ENCODE results near the gene NSUN2. TPM values are rescaled to one million over a fixed set of nuclear protein-coding genes. Genes with fewer than 3 reads are reported as not detected.

Gene NSUN2
- total and polyA plus RNA-seq, 2 of the 4 experiments (the other 2 are of a cell fraction): 51.1 to 61.1 TPM

DNA sequence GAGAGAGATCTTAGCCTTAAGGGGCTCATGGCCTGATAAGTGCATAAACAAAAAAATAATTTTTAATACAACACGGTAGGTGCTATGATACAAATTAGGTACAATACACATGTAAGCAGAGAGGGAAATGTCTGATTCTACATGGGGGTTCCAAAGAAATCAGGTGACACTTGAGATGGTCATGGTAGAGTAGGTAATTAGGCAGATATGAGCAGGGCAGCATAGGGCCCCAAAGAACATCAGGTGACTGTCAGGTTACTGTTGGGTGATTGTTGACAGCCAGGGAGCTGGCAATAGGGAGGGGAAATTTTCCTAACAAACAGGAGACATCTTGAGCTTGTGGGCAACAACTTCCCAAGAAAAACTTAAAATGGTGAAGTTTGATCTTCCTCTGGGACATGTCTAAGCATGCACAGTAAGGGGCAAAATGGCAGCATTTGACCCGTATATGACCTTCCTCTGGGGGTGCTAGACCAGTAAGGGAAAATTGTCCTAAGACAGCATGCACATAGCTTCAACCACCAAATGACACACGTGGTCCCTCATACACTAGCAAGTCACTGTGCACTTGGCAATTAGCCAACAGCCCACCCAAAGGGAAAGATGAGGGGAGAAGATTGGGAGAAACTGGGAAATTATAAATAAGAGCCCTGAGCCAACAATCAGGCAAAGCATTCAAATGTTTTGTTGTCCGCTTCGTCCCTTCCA is 43.1 kb upstream of the NSUN2 start:
- H4K8ac ChIP-seq (ENCODE audit: low read depth in 2 of 2, low read length in 2 of 2): no peak overlapping the region
- peaks cover 2% of the 10 kb centered on the region; the same call in 1 of the 2 replicates for H3K36me3 ChIP-seq (ENCODE audit: control insufficient read depth, insufficient read depth, low read length)
- DNase-seq: no peak
- H2AFZ ChIP-seq (replicated peaks; ENCODE audit: low read length, poor library complexity): no peak overlapping the region
- no peak overlapping the region for H2BK5ac ChIP-seq (ENCODE audit: low read depth, low read length, poor library complexity, severe bottlenecking)
- no peaks in the 10 kb centered on the region for H3K9me3 ChIP-seq (ENCODE audit: control insufficient read depth, insufficient read depth, low read length)
- no peak overlapping the region for H3K23ac ChIP-seq (ENCODE audit: low read depth, low read length)
- no peaks in the 10 kb centered on the region; the same call in 1 of the 2 replicates for H3K4me1 ChIP-seq (ENCODE audit: control insufficient read depth, insufficient read depth, low read length)
- H3K18ac ChIP-seq (ENCODE audit: low read depth, low read length): no peak overlapping the region
- no peak overlapping the region for H3K56ac ChIP-seq (ENCODE audit: extremely low read depth, insufficient read depth, low read length)
- ChIA-PET CTCF (no interaction called here), POLR2A (ENCODE audit: unreplicated experiment) (no interaction called here)
- dilution Hi-C loops (cut with HindIII; ENCODE audit: low sequenced_read_pairs, unreplicated experiment) (no loop called here), in situ Hi-C loops (cut with MboI; ENCODE audit: low sequenced_read_pairs) (no loop called here), intact Hi-C loops (cut with micrococcal nuclease) (no loop called here)
- H3K9me1 ChIP-seq (ENCODE audit: insufficient read depth, low read length): no peaks in the 10 kb centered on the region
- no peak for TF ChIP-seq RCOR1 (IDR thresholded peaks at IDR 0.05; ENCODE audit: insufficient replicate concordance, low read length)
- TF ChIP-seq POLR2A (IDR thresholded peaks at IDR 0.05; ENCODE audit: low read depth, low read length): no peak
- TF ChIP-seq, protein P1, sequence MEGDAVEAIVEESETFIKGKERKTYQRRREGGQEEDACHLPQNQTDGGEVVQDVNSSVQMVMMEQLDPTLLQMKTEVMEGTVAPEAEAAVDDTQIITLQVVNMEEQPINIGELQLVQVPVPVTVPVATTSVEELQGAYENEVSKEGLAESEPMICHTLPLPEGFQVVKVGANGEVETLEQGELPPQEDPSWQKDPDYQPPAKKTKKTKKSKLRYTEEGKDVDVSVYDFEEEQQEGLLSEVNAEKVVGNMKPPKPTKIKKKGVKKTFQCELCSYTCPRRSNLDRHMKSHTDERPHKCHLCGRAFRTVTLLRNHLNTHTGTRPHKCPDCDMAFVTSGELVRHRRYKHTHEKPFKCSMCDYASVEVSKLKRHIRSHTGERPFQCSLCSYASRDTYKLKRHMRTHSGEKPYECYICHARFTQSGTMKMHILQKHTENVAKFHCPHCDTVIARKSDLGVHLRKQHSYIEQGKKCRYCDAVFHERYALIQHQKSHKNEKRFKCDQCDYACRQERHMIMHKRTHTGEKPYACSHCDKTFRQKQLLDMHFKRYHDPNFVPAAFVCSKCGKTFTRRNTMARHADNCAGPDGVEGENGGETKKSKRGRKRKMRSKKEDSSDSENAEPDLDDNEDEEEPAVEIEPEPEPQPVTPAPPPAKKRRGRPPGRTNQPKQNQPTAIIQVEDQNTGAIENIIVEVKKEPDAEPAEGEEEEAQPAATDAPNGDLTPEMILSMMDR (conservative IDR thresholded peaks at IDR 0.05; ENCODE audit: low read depth, low read length): no peak
- TF ChIP-seq MXI1 (IDR thresholded peaks at IDR 0.05; ENCODE audit: borderline replicate concordance, low read depth, low read length): no peak
- no peak overlapping the region for H3K9ac ChIP-seq (ENCODE audit: low read depth, low read length)
- H2BK15ac ChIP-seq (ENCODE audit: low read depth, low read length): no peak overlapping the region
- H2AK9ac ChIP-seq (replicated peaks; ENCODE audit: low read depth, low read length, poor library complexity): no peak overlapping the region
- no peak overlapping the region for H4K5ac ChIP-seq (ENCODE audit: low read depth, low read length)
- H4K91ac ChIP-seq (ENCODE audit: insufficient read depth, low read depth, low read length): no peak overlapping the region
- BruUV-seq (replicated peaks): no TSS peak
- no CpG with 5 or more reads among the region's 5 CpGs for WGBS, 2 experiments (ENCODE audit: extremely low coverage in 2 of 2, insufficient read length in 1 of 2)
- no peak overlapping the region for H2BK120ac ChIP-seq (ENCODE audit: low read depth, low read length)
- no peaks in the 10 kb centered on the region for H4K20me1 ChIP-seq (ENCODE audit: insufficient read depth, low read length)
- H3K27me3 ChIP-seq (ENCODE audit: control insufficient read depth, insufficient read depth, low read length): no peaks in the 10 kb centered on the region
- no peak overlapping the region for H3K4ac ChIP-seq (ENCODE audit: low read depth, low read length)
- no peaks in the 10 kb centered on the region for H3K79me1 ChIP-seq (ENCODE audit: low read depth in 1 of 2, low read length in 2 of 2)
- no peak for ATAC-seq (ENCODE audit: low read depth)
- H3K4me2 ChIP-seq (ENCODE audit: low read depth, low read length): no peak overlapping the region
- no peak overlapping the region for H3K27ac ChIP-seq (ENCODE audit: insufficient read depth, low read length)
- H2BK20ac ChIP-seq (ENCODE audit: low read depth, low read length): no peak overlapping the region
- H2AK5ac ChIP-seq (ENCODE audit: low read depth, low read length): no peak overlapping the region
- H3K4me3 ChIP-seq (ENCODE audit: insufficient read depth, low read depth, low read length): no peak overlapping the region
- H3K14ac ChIP-seq (replicated peaks; ENCODE audit: low read depth, low read length): no peak overlapping the region
